Type B pancreatic cell (in vitro differentiated cells): Measurements from ENCODE around the gene CCDC110. TPM values are rescaled to one million over a fixed set of nuclear protein-coding genes. Genes with fewer than 3 reads are reported as not detected.

Experiments
- DNase-seq: peaks from one replicate; pipeline ENCODE4 v3.0.0; 2021; ENCODE audit warnings: mixed read lengths; ENCODE audit not compliant: unreplicated experiment; ENCODE audit errors: extremely low spot score
- H3K27ac Mint-ChIP-seq: 2 replicates; pipeline ENCODE4 v1.8.0; 2021; ENCODE audit warnings: mild to moderate bottlenecking, mixed read lengths
- H3K27me3 Mint-ChIP-seq: 2 replicates; pipeline ENCODE4 v1.8.0; 2021; ENCODE audit warnings: mixed read lengths
- H3K36me3 Mint-ChIP-seq: 2 replicates; pipeline ENCODE4 v1.8.0; 2021; ENCODE audit warnings: mixed read lengths
- H3K4me1 Mint-ChIP-seq: one replicate; pipeline ENCODE4 v1.8.0; 2021; ENCODE audit warnings: mixed read lengths; ENCODE audit not compliant: unreplicated experiment
- H3K4me3 Mint-ChIP-seq: 2 replicates; pipeline ENCODE4 v1.8.0; 2021; ENCODE audit warnings: mild to moderate bottlenecking, mixed read lengths
- H3K9me3 Mint-ChIP-seq: 2 replicates; pipeline ENCODE4 v1.8.0; 2021; ENCODE audit warnings: mixed read lengths
- CTCF ChIP-seq: fragments of 200-600 bp; sonication (generic); conservative IDR thresholded peaks from 2 replicates; pipeline ENCODE4 v1.5.0; 2021; ENCODE audit warnings: antibody characterized with exemption, mild to moderate bottlenecking
- long read RNA-seq: library from polyadenylated mRNA; unstranded; transcript quantifications from one replicate; pipeline ENCODE4 v2.0.0, GENCODE V29; 2020
- total RNA-seq: library from RNA; stranded (reverse); gene quantifications from 2 replicates; pipeline ENCODE4 v1.2.1, GENCODE V29; 2021; ENCODE audit warnings: low replicate concordance

The CCDC110 gene
- total RNA-seq = 0.21 and 0.94 TPM in 2 replicates
- long read RNA-seq, partial matches to known transcripts = 0 of 1 reads
- long read RNA-seq, other reads (novel, unspliced or antisense) = 0 of 1 reads

GRCh38 chr4:185471235-185472102, at the start of gene CCDC110:
TSS of gene CCDC110 (minus strand) at chr4:185471733. CDS start at chr4:185471683, 50 bp downstream.
- peak; percentile 79 for TF ChIP-seq CTCF
- Mint-ChIP-seq H3K9me3 (no peaks in the 10 kb centered on the region), H3K27me3 (peaks cover 39% of the 10 kb centered on the region), H3K4me1 (peaks cover 6% of the 10 kb centered on the region), H3K27ac (peak within 1 kb of the TSS; percentile 71), H3K4me3 (peak within 1 kb of the TSS; percentile 94), H3K36me3 (no peaks in the 10 kb centered on the region)
- DNase-seq = peak; percentile 93

- no peaks in the 10 kb centered on the region for H3K4me1 Mint-ChIP-seq
- H3K27me3 Mint-ChIP-seq = no peaks in the 10 kb centered on the region
These were observed 48.6 kb upstream of the CCDC110 start for GRCh38 chr4:185520119-185520518.

GRCh38 chr4:185518494-185518893, 47.0 kb upstream of the CCDC110 start:
- H3K27ac Mint-ChIP-seq = no peak overlapping the region
- no peaks in the 10 kb centered on the region for H3K36me3 Mint-ChIP-seq
- H3K9me3 Mint-ChIP-seq = no peaks in the 10 kb centered on the region

More at GRCh38 chr4:185520119-185520518, 48.6 kb upstream of the CCDC110 start:
- no peak for TF ChIP-seq CTCF
- H3K9me3 Mint-ChIP-seq = no peaks in the 10 kb centered on the region
- DNase-seq = no peak
- H3K36me3 Mint-ChIP-seq = no peaks in the 10 kb centered on the region
- H3K27ac Mint-ChIP-seq = no peak overlapping the region
- H3K4me3 Mint-ChIP-seq = no peak overlapping the region

GRCh38 chr4:185518069-185518468, 46.5 kb upstream of the CCDC110 start:
- Mint-ChIP-seq H3K4me1 (peaks cover 4% of the 10 kb centered on the region), H3K36me3 (no peaks in the 10 kb centered on the region), H3K27ac (no peak overlapping the region), H3K9me3 (no peaks in the 10 kb centered on the region), H3K27me3 (no peaks in the 10 kb centered on the region), H3K4me3 (no peak overlapping the region)
- DNase-seq = no peak
- no peak for TF ChIP-seq CTCF

More at GRCh38 chr4:185518494-185518893, 47.0 kb upstream of the CCDC110 start:
- no peak for DNase-seq
- Mint-ChIP-seq H3K4me3 (no peak overlapping the region), H3K4me1 (peaks cover 4% of the 10 kb centered on the region), H3K27me3 (no peaks in the 10 kb centered on the region)
- TF ChIP-seq CTCF = no peak

- H3K9me3 Mint-ChIP-seq = no peaks in the 10 kb centered on the region
- no peaks in the 10 kb centered on the region for H3K27me3 Mint-ChIP-seq
- no peaks in the 10 kb centered on the region for H3K36me3 Mint-ChIP-seq
- H3K27ac Mint-ChIP-seq = no peak overlapping the region
- no peak overlapping the region for H3K4me3 Mint-ChIP-seq
- no peak for DNase-seq
- no peak for TF ChIP-seq CTCF
- H3K4me1 Mint-ChIP-seq = peaks cover 4% of the 10 kb centered on the region
These were observed 43.7 kb upstream of the CCDC110 start for GRCh38 chr4:185515248-185515647.
